T-helper 2 cell treated with Interferon-gamma antibody and Interleukin-4, amounts not matched to agents 100 ng/mL and 5 ng/mL, for 36 hours (primary cell): ENCODE results near the gene LCA5L. TPM values are rescaled to one million over a fixed set of nuclear protein-coding genes. Genes with fewer than 3 reads are reported as not detected.

Experiments
- intact Hi-C: fragments of 100-400 bp; cut with micrococcal nuclease; formaldehyde crosslinking; loops from one replicate; pipeline ENCODE4 v1.15.1; 2023
- total RNA-seq: library from RNA; stranded (reverse); gene quantifications from 2 replicates; pipeline ENCODE4 v1.2.3, GENCODE V29; 2022

LCA5L gene
- total RNA-seq, 1 donor from 2014 or later: not detected

DNA sequence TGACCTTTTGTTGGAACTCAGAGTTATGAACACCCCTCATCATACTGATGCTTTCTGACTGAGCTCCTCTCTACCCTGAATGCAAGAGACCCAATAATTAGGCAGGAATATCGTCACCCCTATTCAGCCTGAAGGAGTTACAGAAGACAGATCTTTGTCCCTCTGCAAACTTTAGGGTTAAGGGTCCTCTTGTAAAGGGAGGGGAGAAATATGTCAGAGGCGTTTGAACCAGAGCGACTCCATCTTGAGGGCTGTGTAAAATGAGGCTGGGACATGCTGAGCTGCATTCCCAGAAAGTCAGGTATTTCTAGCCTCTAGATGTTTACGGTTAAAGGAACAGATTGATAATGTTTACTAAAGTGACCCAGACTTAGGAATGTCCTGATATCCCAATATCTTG is 86.2 kb downstream of the LCA5L start:
- intact Hi-C loops: no loop called here

Other genes starting within 250 kb of the LCA5L start
- gene BRWD1, start 132.1 kb downstream of the LCA5L start, total RNA-seq: 30.5 and 30.7 TPM in 2 replicates
- gene HMGN1, start 96.7 kb downstream of the LCA5L start, total RNA-seq: 364 and 370 TPM in 2 replicates
- 0.75 and 1.0 TPM in 2 replicates for gene SH3BGR, start 6.2 kb upstream of the LCA5L start, total RNA-seq
- gene B3GALT5, start 167.2 kb upstream of the LCA5L start, total RNA-seq: not detected in 2 replicates